ENCODE results near the gene FBXO9.

FBXO9 gene

DNA sequence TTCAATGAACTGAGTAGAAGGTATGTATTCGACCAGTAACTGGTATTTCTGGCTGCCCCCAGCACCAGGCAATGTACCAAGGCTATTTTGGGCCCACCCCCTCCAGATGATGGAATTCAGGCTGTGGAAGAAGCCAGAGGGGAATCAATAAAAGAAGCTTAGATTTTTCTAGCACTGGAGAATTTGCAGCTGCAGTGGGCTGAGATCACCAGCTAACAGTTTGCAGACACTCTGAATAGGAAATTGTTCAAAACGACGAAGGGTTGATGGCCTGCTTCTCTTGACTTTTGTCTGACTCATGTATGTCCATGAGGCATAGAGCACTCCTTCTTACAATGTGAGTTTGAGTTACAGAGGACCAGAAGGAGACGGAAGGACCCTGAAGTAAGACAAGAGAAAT, 32.4 kb upstream of the FBXO9 start:
- peak overlapping the region; percentile 21 for H3K4me3 ChIP-seq (ENCODE audit: low read length)
- DNase-seq (ENCODE audit: low read depth), result no peak
- peak overlapping the region; percentile 49 for H3K9ac ChIP-seq (ENCODE audit: low read length)
- H3K4me1 ChIP-seq (ENCODE audit: control insufficient read depth, insufficient read depth, low read length), result peaks cover 45% of the 10 kb centered on the region
- H3K9me3 ChIP-seq (ENCODE audit: control insufficient read depth, low read length), result no peaks in the 10 kb centered on the region
- no peaks in the 10 kb centered on the region for H3K27me3 ChIP-seq (replicated peaks; ENCODE audit: control insufficient read depth, insufficient read depth, low read length)
- H3K36me3 ChIP-seq (ENCODE audit: control insufficient read depth, insufficient read depth, low read length, severe bottlenecking), result peaks cover 60% of the 10 kb centered on the region

DNA sequence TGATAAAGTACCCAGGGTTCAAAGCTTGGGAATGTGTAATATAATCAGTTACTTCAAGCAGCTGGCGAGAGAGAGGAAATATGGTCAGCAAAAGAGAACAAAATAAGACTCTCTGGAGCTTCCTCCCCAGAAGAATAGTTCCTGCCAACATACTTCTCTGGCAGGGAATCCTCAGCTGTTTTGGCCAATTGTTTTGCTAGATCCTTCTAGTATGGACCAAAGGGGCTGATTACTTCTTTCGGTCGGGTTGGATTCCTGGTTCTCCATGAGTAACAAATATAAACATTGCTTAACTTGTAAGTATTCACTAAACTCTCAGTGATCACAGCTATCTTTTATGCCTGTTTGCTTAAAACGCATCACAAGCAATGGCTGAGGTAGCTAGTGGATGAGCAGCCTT, 31.4 kb upstream of the FBXO9 start:
- Histone ChIP-seq H3K4me3 (ENCODE audit: low read length) (peak overlapping the region; percentile 21), H3K9me3 (ENCODE audit: control insufficient read depth, low read length) (no peaks in the 10 kb centered on the region), H3K36me3 (ENCODE audit: control insufficient read depth, insufficient read depth, low read length, severe bottlenecking) (peaks cover 54% of the 10 kb centered on the region), H3K9ac (ENCODE audit: low read length) (peak overlapping the region; percentile 49), H3K4me1 (ENCODE audit: control insufficient read depth, insufficient read depth, low read length) (peaks cover 47% of the 10 kb centered on the region), H3K27me3 (replicated peaks; ENCODE audit: control insufficient read depth, insufficient read depth, low read length) (no peaks in the 10 kb centered on the region)
- DNase-seq (ENCODE audit: low read depth), result peak; percentile 82

GRCh38 chr6:53035549-53036213, 29.5 kb upstream of the FBXO9 start:
- DNase-seq (ENCODE audit: low read depth), result no peak
- H3K36me3 ChIP-seq (ENCODE audit: control insufficient read depth, insufficient read depth, low read length, severe bottlenecking), result peaks cover 56% of the 10 kb centered on the region
- H3K9me3 ChIP-seq (ENCODE audit: control insufficient read depth, low read length), result no peaks in the 10 kb centered on the region
- no peak overlapping the region for H3K4me3 ChIP-seq (ENCODE audit: low read length)
- H3K9ac ChIP-seq (ENCODE audit: low read length), result no peak overlapping the region
- no peaks in the 10 kb centered on the region for H3K27me3 ChIP-seq (replicated peaks; ENCODE audit: control insufficient read depth, insufficient read depth, low read length)
- H3K4me1 ChIP-seq (ENCODE audit: control insufficient read depth, insufficient read depth, low read length), result peaks cover 40% of the 10 kb centered on the region

- H3K9ac ChIP-seq (ENCODE audit: low read length), result no peak overlapping the region
- H3K36me3 ChIP-seq (ENCODE audit: control insufficient read depth, insufficient read depth, low read length, severe bottlenecking), result peaks cover 49% of the 10 kb centered on the region
- no peaks in the 10 kb centered on the region for H3K9me3 ChIP-seq (ENCODE audit: control insufficient read depth, low read length)
- DNase-seq (ENCODE audit: low read depth), result no peak
- no peaks in the 10 kb centered on the region for H3K27me3 ChIP-seq (replicated peaks; ENCODE audit: control insufficient read depth, insufficient read depth, low read length)
- no peak overlapping the region for H3K4me3 ChIP-seq (ENCODE audit: low read length)
- peaks cover 54% of the 10 kb centered on the region for H3K4me1 ChIP-seq (ENCODE audit: control insufficient read depth, insufficient read depth, low read length)
Observed at GRCh38 chr6:53038141-53038540, 27.1 kb upstream of the FBXO9 start.

DNA sequence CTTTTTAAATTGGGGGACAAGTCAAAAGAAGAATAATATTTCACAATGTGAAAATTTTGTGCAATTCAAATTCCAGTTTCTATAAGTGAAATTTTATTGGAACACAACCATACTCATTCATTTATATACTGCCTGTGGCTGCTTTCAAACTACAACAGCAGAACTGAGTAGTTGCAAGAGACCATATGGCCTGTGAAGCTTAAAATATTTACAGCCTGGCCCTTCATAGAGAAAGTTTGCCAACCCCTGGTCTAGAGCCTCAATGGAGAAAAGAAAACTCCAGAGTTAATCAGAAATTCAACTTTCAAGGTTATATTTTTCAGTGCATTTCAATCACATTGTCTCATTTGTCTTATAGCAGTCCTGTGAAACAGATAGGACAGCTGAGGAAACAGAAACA, 26.6 kb upstream of the FBXO9 start:
- no peaks in the 10 kb centered on the region for H3K27me3 ChIP-seq (replicated peaks; ENCODE audit: control insufficient read depth, insufficient read depth, low read length)
- H3K9ac ChIP-seq (ENCODE audit: low read length), result no peak overlapping the region
- DNase-seq (ENCODE audit: low read depth), result no peak
- H3K36me3 ChIP-seq (ENCODE audit: control insufficient read depth, insufficient read depth, low read length, severe bottlenecking), result peaks cover 49% of the 10 kb centered on the region
- no peaks in the 10 kb centered on the region for H3K9me3 ChIP-seq (ENCODE audit: control insufficient read depth, low read length)
- no peak overlapping the region for H3K4me3 ChIP-seq (ENCODE audit: low read length)
- peaks cover 54% of the 10 kb centered on the region for H3K4me1 ChIP-seq (ENCODE audit: control insufficient read depth, insufficient read depth, low read length)

DNA sequence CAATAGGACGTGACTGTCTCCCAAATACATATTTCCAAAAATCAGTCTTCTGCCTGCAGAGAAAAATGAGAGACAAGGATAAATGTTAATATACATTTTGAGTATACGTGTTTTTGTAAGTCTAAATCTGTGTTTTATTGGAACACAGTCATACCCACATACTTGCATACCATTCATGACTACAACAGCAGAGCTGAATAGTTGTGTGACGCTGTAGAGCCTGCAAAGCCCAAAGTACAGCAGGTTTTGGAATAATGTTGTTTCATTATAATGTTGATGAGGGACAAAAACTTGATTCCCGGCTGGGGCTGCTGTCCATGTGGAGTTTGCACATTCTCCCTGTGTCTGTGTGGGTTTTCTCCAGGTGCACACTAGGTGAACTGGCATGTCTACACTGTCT, 23.8 kb upstream of the FBXO9 start:
- DNase-seq (ENCODE audit: low read depth), result peak; percentile 65
- H3K27me3 ChIP-seq (replicated peaks; ENCODE audit: control insufficient read depth, insufficient read depth, low read length), result no peaks in the 10 kb centered on the region
- peaks cover 35% of the 10 kb centered on the region for H3K36me3 ChIP-seq (ENCODE audit: control insufficient read depth, insufficient read depth, low read length, severe bottlenecking)
- peak overlapping the region; percentile 33 for H3K9ac ChIP-seq (ENCODE audit: low read length)
- peak overlapping the region; percentile 37 for H3K4me3 ChIP-seq (ENCODE audit: low read length)
- peaks cover 44% of the 10 kb centered on the region for H3K4me1 ChIP-seq (ENCODE audit: control insufficient read depth, insufficient read depth, low read length)
- no peaks in the 10 kb centered on the region for H3K9me3 ChIP-seq (ENCODE audit: control insufficient read depth, low read length)

DNA sequence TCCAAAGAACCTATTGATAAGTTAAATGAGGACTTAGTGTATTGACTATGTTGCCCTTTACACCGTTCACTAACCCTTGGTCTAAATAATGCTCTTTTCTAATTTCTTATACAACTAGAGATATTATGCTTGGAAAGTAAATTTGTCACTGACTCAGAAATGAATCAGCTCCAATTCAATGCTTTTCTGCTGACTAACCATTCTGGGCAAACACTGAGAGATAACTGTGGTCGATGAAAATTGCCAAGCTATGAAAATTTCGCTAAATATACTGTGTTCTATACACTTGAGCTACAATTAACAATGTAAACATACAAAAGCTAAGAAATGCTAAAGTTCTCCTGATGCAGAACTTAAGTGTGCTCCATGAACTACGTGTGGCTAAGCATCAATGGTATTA, 23.1 kb upstream of the FBXO9 start:
- no peaks in the 10 kb centered on the region for H3K9me3 ChIP-seq (ENCODE audit: control insufficient read depth, low read length)

DNA sequence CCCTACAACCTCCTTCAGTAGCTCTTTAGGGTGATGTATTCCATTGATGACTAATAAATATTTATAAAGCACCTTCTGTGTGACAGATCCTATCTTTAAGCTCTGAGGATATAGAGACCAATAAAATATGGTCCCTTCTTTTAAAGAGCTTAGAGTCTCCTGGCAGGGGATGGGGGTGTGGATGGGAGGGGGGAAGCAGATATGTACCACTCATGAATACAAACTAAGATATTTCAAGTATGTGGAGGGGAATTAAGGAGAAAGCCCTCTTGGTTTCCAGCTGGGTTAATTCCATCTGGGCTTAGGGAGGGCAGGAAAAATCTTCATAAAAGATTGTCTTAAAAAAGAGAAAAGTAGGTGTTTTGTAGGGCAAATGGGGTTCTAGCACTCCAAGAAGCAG, 21.6 kb upstream of the FBXO9 start:
- peak; percentile 41 for DNase-seq (ENCODE audit: low read depth)
- Histone ChIP-seq H3K27me3 (replicated peaks; ENCODE audit: control insufficient read depth, insufficient read depth, low read length) (no peaks in the 10 kb centered on the region), H3K4me3 (ENCODE audit: low read length) (peak overlapping the region; percentile 39), H3K36me3 (ENCODE audit: control insufficient read depth, insufficient read depth, low read length, severe bottlenecking) (peaks cover 27% of the 10 kb centered on the region), H3K9ac (ENCODE audit: low read length) (peak overlapping the region; percentile 71), H3K4me1 (ENCODE audit: control insufficient read depth, insufficient read depth, low read length) (peaks cover 52% of the 10 kb centered on the region), H3K9me3 (ENCODE audit: control insufficient read depth, low read length) (no peaks in the 10 kb centered on the region)

More for the DNA sequence above, 23.1 kb upstream of the FBXO9 start:
- Histone ChIP-seq H3K9ac (ENCODE audit: low read length) (peak overlapping the region; percentile 70), H3K36me3 (ENCODE audit: control insufficient read depth, insufficient read depth, low read length, severe bottlenecking) (peaks cover 32% of the 10 kb centered on the region), H3K4me3 (ENCODE audit: low read length) (peak overlapping the region; percentile 70), H3K27me3 (replicated peaks; ENCODE audit: control insufficient read depth, insufficient read depth, low read length) (no peaks in the 10 kb centered on the region), H3K4me1 (ENCODE audit: control insufficient read depth, insufficient read depth, low read length) (peaks cover 44% of the 10 kb centered on the region)
- peak; percentile 91 for DNase-seq (ENCODE audit: low read depth)

GRCh38 chr6:53044071-53044470, 21.1 kb upstream of the FBXO9 start:
- peak; percentile 75 for DNase-seq (ENCODE audit: low read depth)
- Histone ChIP-seq H3K4me3 (ENCODE audit: low read length) (peak overlapping the region; percentile 39), H3K27me3 (replicated peaks; ENCODE audit: control insufficient read depth, insufficient read depth, low read length) (no peaks in the 10 kb centered on the region), H3K9me3 (ENCODE audit: control insufficient read depth, low read length) (no peaks in the 10 kb centered on the region), H3K4me1 (ENCODE audit: control insufficient read depth, insufficient read depth, low read length) (peaks cover 54% of the 10 kb centered on the region), H3K9ac (ENCODE audit: low read length) (peak overlapping the region; percentile 71), H3K36me3 (ENCODE audit: control insufficient read depth, insufficient read depth, low read length, severe bottlenecking) (peaks cover 22% of the 10 kb centered on the region)

DNA sequence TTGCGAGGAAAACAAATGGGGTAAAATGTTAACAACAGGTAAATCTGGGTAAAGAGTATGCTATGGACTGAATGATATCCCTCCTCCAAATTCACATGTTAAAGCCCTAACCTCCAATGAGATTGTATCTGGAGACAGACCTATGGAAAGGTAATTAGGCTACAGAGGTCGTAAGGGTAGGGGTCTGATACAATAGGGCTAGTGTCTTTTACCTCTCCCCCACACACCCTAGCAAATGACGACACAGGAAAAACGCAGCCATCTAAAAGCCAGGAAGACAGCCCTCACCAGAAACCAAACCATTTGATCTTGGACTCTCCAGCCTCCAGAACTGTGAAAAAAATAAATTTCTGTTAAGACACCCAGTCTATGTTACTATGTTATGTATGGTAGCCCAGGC, 20.6 kb upstream of the FBXO9 start:
- DNase-seq (ENCODE audit: low read depth), result no peak
- Histone ChIP-seq H3K27me3 (replicated peaks; ENCODE audit: control insufficient read depth, insufficient read depth, low read length) (no peaks in the 10 kb centered on the region), H3K36me3 (ENCODE audit: control insufficient read depth, insufficient read depth, low read length, severe bottlenecking) (peaks cover 17% of the 10 kb centered on the region), H3K4me3 (ENCODE audit: low read length) (peak overlapping the region; percentile 14), H3K4me1 (ENCODE audit: control insufficient read depth, insufficient read depth, low read length) (peaks cover 54% of the 10 kb centered on the region), H3K9me3 (ENCODE audit: control insufficient read depth, low read length) (no peaks in the 10 kb centered on the region), H3K9ac (ENCODE audit: low read length) (peak overlapping the region; percentile 71)

GRCh38 chr6:53045891-53046673, 19.1 kb upstream of the FBXO9 start:
- Histone ChIP-seq H3K9me3 (ENCODE audit: control insufficient read depth, low read length) (no peaks in the 10 kb centered on the region), H3K4me1 (ENCODE audit: control insufficient read depth, insufficient read depth, low read length) (peaks cover 51% of the 10 kb centered on the region), H3K27me3 (replicated peaks; ENCODE audit: control insufficient read depth, insufficient read depth, low read length) (no peaks in the 10 kb centered on the region), H3K4me3 (ENCODE audit: low read length) (no peak overlapping the region), H3K36me3 (ENCODE audit: control insufficient read depth, insufficient read depth, low read length, severe bottlenecking) (peaks cover 2% of the 10 kb centered on the region), H3K9ac (ENCODE audit: low read length) (no peak overlapping the region)
- no peak for DNase-seq (ENCODE audit: low read depth)

All from adipocyte (in vitro differentiated cells).